ENCODE data around the gene KEL.

DNA sequence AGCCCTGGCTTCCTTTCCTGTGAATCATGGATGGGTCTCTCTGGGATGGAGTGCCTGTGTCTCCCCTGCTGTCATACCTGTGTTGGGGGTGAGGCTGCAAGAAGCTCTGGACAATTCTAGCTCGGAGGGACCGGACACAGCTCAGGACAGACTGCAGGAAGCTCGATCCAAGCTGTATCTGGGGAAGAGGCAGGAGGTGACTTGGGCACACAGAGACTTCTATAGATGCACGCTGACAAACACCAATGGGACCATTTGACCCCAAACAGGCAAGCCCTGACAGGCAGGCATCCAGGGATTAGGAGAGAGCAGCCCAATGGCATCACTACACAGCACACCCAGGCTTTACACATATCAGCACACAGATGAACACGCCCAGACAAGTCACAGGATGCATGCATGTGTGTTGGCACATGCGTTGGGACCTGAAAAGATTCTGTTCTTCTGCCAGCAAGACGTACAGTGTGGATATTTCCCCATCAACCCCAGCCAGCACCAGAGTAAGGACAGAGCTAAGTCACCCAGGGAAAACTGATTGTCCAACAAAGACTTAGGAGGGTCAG, 18.4 kb downstream of the KEL start:
- TF ChIP-seq CTCF (IDR thresholded peaks at IDR 0.05) (no peak), POLR2AphosphoS5 (IDR thresholded peaks at IDR 0.05) (no peak), EP300 (IDR thresholded peaks at IDR 0.05) (no peak), POLR2A (IDR thresholded peaks at IDR 0.05) (no peak)
